ENCODE measurements around the gene SV2A.
"Not testable (repeated sequence)": the region's sequence is repeated elsewhere in the genome, so short reads cannot be mapped to it uniquely, and the experiment has no call there.

SV2A gene

DNA sequence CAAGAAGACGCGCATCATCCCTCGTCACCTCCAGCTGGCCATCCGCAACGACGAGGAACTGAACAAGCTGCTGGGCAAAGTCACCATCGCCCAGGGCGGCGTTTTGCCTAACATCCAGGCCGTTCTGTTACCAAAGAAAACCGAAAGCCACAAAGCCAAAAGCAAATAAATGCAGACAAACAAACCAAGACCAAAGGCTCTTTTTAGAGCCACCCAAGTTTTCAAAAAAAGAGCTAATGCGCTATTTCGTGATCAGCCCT lies 30.5 kb downstream of the SV2A start:
- DNase-seq; H2BK12ac ChIP-seq (ENCODE audit: low read length in 2 of 2): not testable (repeated sequence)

DNA sequence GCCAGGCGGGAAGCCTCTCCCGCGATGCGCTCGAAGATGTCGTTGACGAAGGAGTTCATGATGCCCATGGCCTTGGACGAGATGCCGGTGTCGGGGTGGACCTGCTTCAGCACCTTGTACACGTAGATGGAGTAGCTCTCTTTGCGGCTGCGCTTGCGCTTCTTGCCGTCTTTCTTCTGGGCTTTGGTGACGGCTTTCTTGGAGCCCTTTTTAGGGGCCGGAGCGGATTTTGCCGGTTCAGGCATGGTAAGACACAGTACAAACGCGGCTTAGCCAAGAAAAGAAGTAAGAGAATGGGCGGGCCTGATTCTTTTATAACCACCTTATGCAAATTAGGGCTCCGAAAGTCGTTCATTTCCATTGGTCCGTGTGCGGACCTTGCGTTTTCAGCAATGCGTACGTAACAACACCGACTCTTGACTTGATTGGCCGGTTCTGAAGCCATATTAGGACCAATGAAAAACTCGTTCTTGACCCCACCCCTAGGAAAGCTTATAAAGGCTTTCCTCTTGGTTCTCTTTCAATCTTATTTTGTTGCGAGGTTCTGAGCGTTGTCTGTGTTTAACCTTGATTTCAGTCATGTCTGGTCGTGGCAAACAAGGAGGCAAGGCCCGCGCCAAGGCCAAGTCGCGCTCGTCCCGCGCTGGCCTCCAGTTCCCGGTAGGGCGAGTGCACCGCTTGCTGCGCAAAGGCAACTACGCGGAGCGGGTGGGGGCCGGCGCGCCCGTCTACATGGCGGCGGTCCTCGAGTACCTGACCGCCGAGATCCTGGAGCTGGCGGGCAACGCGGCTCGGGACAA lies 31.0 kb downstream of the SV2A start:
- no peak overlapping the region for H2AFZ ChIP-seq (ENCODE audit: low read depth, low read length)
- H3K9ac ChIP-seq (ENCODE audit: low read length): peak overlapping the region; percentile 98
- H3K18ac ChIP-seq (ENCODE audit: low read depth in 1 of 2, low read length in 2 of 2): peak overlapping the region; percentile 99
- peaks cover 2% of the 10 kb centered on the region for H3K4me1 ChIP-seq (ENCODE audit: control insufficient read depth, insufficient read depth, low read depth, low read length)
- H3K4me2 ChIP-seq (ENCODE audit: low read length, poor library complexity, severe bottlenecking): peak overlapping the region; percentile 95
- peak overlapping the region; percentile 92 for H4K91ac ChIP-seq (ENCODE audit: low read length)
- H3K23ac ChIP-seq (ENCODE audit: low read length in 2 of 2): peak overlapping the region in 1 of 2 experiments; percentile 85
- H3K14ac ChIP-seq (ENCODE audit: low read length in 2 of 2): peak overlapping the region in 1 of 2 experiments; percentile 99
- peak overlapping the region in 1 of 2 experiments; percentile 47 for H2BK12ac ChIP-seq (ENCODE audit: low read length in 2 of 2)
- H3K79me1 ChIP-seq (replicated peaks; ENCODE audit: low read length, poor library complexity, severe bottlenecking): peaks cover 9% of the 10 kb centered on the region
- peak overlapping the region; percentile 88 for H3K27ac ChIP-seq (ENCODE audit: low read length, poor library complexity, severe bottlenecking)
- no peaks in the 10 kb centered on the region for H3K9me3 ChIP-seq (ENCODE audit: control insufficient read depth, low read length)
- no peak overlapping the region for H2BK120ac ChIP-seq (ENCODE audit: low read depth, low read length)
- H2BK5ac ChIP-seq (ENCODE audit: low read depth, low read length, poor library complexity, severe bottlenecking): peak overlapping the region; percentile 35
- no peaks in the 10 kb centered on the region for H3K36me3 ChIP-seq (ENCODE audit: control insufficient read depth in 1 of 2, insufficient read depth in 2 of 2, low read depth in 1 of 2, low read length in 2 of 2)
- peak overlapping the region; percentile 68 to 79 for H3K4me3 ChIP-seq (ENCODE audit: insufficient read depth in 1 of 2, low read depth in 1 of 2, low read length in 2 of 2)
- peak overlapping the region; percentile 86 to 91 for H3K4ac ChIP-seq (ENCODE audit: low read depth in 1 of 2, low read length in 2 of 2)
- WGBS: under 1% methylated on average over 61 of the region's 62 CpGs
- peak; percentile 100 for DNase-seq
- peak overlapping the region; percentile 94 for H4K8ac ChIP-seq (ENCODE audit: low read length)
- no peaks in the 10 kb centered on the region for H3K27me3 ChIP-seq (ENCODE audit: control insufficient read depth in 1 of 2, insufficient read depth in 1 of 2, low read length in 2 of 2)
- no peak overlapping the region for H2AK5ac ChIP-seq (ENCODE audit: low read length, severe bottlenecking)
- no peak overlapping the region for H2BK15ac ChIP-seq (ENCODE audit: low read depth, poor library complexity, severe bottlenecking)

More for the DNA sequence above, 30.5 kb downstream of the SV2A start:
- not testable (repeated sequence) for H2BK120ac ChIP-seq (ENCODE audit: low read depth, low read length); H2BK15ac ChIP-seq (ENCODE audit: low read depth, poor library complexity, severe bottlenecking); H3K4me1 ChIP-seq (ENCODE audit: control insufficient read depth, insufficient read depth, low read depth, low read length); H3K36me3 ChIP-seq (ENCODE audit: control insufficient read depth in 1 of 2, insufficient read depth in 2 of 2, low read depth in 1 of 2, low read length in 2 of 2); H3K79me1 ChIP-seq (replicated peaks; ENCODE audit: low read length, poor library complexity, severe bottlenecking); H3K23ac ChIP-seq (ENCODE audit: low read length in 2 of 2); H3K27me3 ChIP-seq (ENCODE audit: control insufficient read depth in 1 of 2, insufficient read depth in 1 of 2, low read length in 2 of 2); H2BK5ac ChIP-seq (ENCODE audit: low read depth, low read length, poor library complexity, severe bottlenecking); H2AK5ac ChIP-seq (ENCODE audit: low read length, severe bottlenecking); H3K9me3 ChIP-seq (ENCODE audit: control insufficient read depth, low read length); H4K8ac ChIP-seq (ENCODE audit: low read length); H2AFZ ChIP-seq (ENCODE audit: low read depth, low read length)
- H3K18ac ChIP-seq (ENCODE audit: low read depth in 1 of 2, low read length in 2 of 2): peak overlapping the region; percentile 99
- peak overlapping the region; percentile 92 for H4K91ac ChIP-seq (ENCODE audit: low read length)
- WGBS: 1% methylated on average over 12 of the region's 13 CpGs
- H3K14ac ChIP-seq (ENCODE audit: low read length in 2 of 2): peak overlapping the region in 1 of 2 experiments; percentile 99
- H3K9ac ChIP-seq (ENCODE audit: low read length): peak overlapping the region; percentile 98
- H3K4me2 ChIP-seq (ENCODE audit: low read length, poor library complexity, severe bottlenecking): peak overlapping the region; percentile 78
- H3K4ac ChIP-seq (ENCODE audit: low read depth in 1 of 2, low read length in 2 of 2): peak overlapping the region; percentile 86 to 91
- H3K27ac ChIP-seq (ENCODE audit: low read length, poor library complexity, severe bottlenecking): peak overlapping the region; percentile 79
- peak overlapping the region; percentile 68 to 79 for H3K4me3 ChIP-seq (ENCODE audit: insufficient read depth in 1 of 2, low read depth in 1 of 2, low read length in 2 of 2)

DNA sequence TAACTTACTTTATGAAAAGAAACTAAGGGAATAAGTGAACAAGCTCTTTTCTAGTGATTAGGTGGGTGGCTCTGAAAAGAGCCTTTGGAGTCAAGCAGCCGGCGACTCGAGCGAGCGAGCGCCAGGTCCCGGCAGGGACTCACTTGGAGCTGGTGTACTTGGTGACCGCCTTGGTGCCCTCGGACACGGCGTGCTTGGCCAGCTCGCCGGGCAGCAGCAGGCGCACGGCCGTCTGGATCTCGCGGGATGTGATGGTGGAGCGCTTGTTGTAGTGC lies 31.6 kb downstream of the SV2A start:
- not testable (repeated sequence) for H3K36me3 ChIP-seq (ENCODE audit: control insufficient read depth in 1 of 2, insufficient read depth in 2 of 2, low read depth in 1 of 2, low read length in 2 of 2); H2BK120ac ChIP-seq (ENCODE audit: low read depth, low read length); H3K27me3 ChIP-seq (ENCODE audit: control insufficient read depth in 1 of 2, insufficient read depth in 1 of 2, low read length in 2 of 2); H3K9me3 ChIP-seq (ENCODE audit: control insufficient read depth, low read length); H3K14ac ChIP-seq (ENCODE audit: low read length in 2 of 2); H4K8ac ChIP-seq (ENCODE audit: low read length); DNase-seq; H2AFZ ChIP-seq (ENCODE audit: low read depth, low read length); H4K91ac ChIP-seq (ENCODE audit: low read length); H2BK15ac ChIP-seq (ENCODE audit: low read depth, poor library complexity, severe bottlenecking); H3K23ac ChIP-seq (ENCODE audit: low read length in 2 of 2); H2AK5ac ChIP-seq (ENCODE audit: low read length, severe bottlenecking); H3K79me1 ChIP-seq (replicated peaks; ENCODE audit: low read length, poor library complexity, severe bottlenecking); H3K4me1 ChIP-seq (ENCODE audit: control insufficient read depth, insufficient read depth, low read depth, low read length); H2BK5ac ChIP-seq (ENCODE audit: low read depth, low read length, poor library complexity, severe bottlenecking); H2BK12ac ChIP-seq (ENCODE audit: low read length in 2 of 2)
- Histone ChIP-seq H3K4me2 (ENCODE audit: low read length, poor library complexity, severe bottlenecking) (peak overlapping the region; percentile 95), H3K27ac (ENCODE audit: low read length, poor library complexity, severe bottlenecking) (peak overlapping the region; percentile 88), H3K4me3 (ENCODE audit: insufficient read depth in 1 of 2, low read depth in 1 of 2, low read length in 2 of 2) (peak overlapping the region; percentile 56 to 79), H3K4ac (ENCODE audit: low read depth in 1 of 2, low read length in 2 of 2) (peak overlapping the region in 1 of 2 experiments; percentile 11), H3K18ac (ENCODE audit: low read depth in 1 of 2, low read length in 2 of 2) (peak overlapping the region in 1 of 2 experiments; percentile 42), H3K9ac (ENCODE audit: low read length) (peak overlapping the region; percentile 98)
- WGBS: 2% methylated on average over 9 of the region's 19 CpGs

DNA sequence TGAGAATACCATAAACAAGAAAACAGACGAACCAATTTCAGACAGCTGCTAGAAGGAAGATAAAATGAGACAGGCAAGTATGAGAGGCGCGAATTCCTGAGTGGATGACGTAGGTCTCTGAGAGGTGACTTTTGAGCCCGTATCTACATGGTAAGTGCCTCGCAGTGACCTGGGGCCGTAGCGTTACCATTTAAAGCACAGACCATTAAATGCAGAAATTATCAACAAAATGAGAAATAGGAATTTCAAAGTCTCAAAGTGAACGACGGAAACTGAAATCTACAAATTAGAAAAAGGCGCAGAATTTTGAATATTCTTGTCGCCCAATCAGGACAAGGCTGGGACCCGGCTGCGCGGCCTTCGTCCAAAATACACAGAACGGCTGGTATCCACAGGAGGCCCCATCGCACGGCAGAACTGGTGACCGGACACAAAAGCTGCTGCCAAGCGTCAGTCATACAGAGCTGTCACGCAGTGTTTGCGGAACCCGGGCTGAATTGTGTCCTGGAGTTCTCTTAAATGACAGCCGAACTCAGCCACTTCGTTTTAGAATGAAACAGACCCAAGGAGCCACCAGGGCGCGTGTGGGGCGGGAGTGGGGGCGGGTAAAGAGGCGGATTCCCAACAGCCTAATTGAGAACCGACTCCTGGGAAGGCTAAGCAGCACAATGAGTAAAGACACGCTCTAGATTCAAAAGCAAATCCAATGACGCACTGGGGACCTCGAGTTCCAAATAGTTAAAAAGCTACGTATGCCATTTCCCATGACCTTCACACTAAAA lies 32.1 kb downstream of the SV2A start:
- H3K36me3 ChIP-seq (ENCODE audit: control insufficient read depth in 1 of 2, insufficient read depth in 2 of 2, low read depth in 1 of 2, low read length in 2 of 2): no peaks in the 10 kb centered on the region
- peak; percentile 88 for DNase-seq
- H3K4me3 ChIP-seq (ENCODE audit: insufficient read depth in 1 of 2, low read depth in 1 of 2, low read length in 2 of 2): peak overlapping the region; percentile 64 to 79
- peaks cover 2% of the 10 kb centered on the region for H3K4me1 ChIP-seq (ENCODE audit: control insufficient read depth, insufficient read depth, low read depth, low read length)
- H2AK5ac ChIP-seq (ENCODE audit: low read length, severe bottlenecking): no peak overlapping the region
- peak overlapping the region; percentile 31 for H4K91ac ChIP-seq (ENCODE audit: low read length)
- no peak overlapping the region for H2BK15ac ChIP-seq (ENCODE audit: low read depth, poor library complexity, severe bottlenecking)
- no peaks in the 10 kb centered on the region for H3K27me3 ChIP-seq (ENCODE audit: control insufficient read depth in 1 of 2, insufficient read depth in 1 of 2, low read length in 2 of 2)
- peak overlapping the region; percentile 79 for H3K27ac ChIP-seq (ENCODE audit: low read length, poor library complexity, severe bottlenecking)
- H2AFZ ChIP-seq (ENCODE audit: low read depth, low read length): no peak overlapping the region
- H3K9me3 ChIP-seq (ENCODE audit: control insufficient read depth, low read length): no peaks in the 10 kb centered on the region
- H3K14ac ChIP-seq (ENCODE audit: low read length in 2 of 2): no peak overlapping the region
- peak overlapping the region in 1 of 2 experiments; percentile 30 for H3K18ac ChIP-seq (ENCODE audit: low read depth in 1 of 2, low read length in 2 of 2)
- H4K8ac ChIP-seq (ENCODE audit: low read length): no peak overlapping the region
- H3K79me1 ChIP-seq (replicated peaks; ENCODE audit: low read length, poor library complexity, severe bottlenecking): peaks cover 9% of the 10 kb centered on the region
- H3K4me2 ChIP-seq (ENCODE audit: low read length, poor library complexity, severe bottlenecking): peak overlapping the region; percentile 95
- H2BK5ac ChIP-seq (ENCODE audit: low read depth, low read length, poor library complexity, severe bottlenecking): no peak overlapping the region
- H2BK120ac ChIP-seq (ENCODE audit: low read depth, low read length): no peak overlapping the region
- H3K4ac ChIP-seq (ENCODE audit: low read depth in 1 of 2, low read length in 2 of 2): peak overlapping the region in 1 of 2 experiments; percentile 50
- peak overlapping the region; percentile 98 for H3K9ac ChIP-seq (ENCODE audit: low read length)
- H2BK12ac ChIP-seq (ENCODE audit: low read length in 2 of 2): no peak overlapping the region
- under 1% methylated on average over 31 of the region's 36 CpGs for WGBS
- H3K23ac ChIP-seq (ENCODE audit: low read length in 2 of 2): peak overlapping the region in 1 of 2 experiments; percentile 72
